A549 (cell line): ENCODE data around the gene MTMR11.

Source experiments
- CTCF ChIP-seq: fragments of >200 bp; sonication (Bioruptor Twin); formaldehyde crosslinking; IDR thresholded peaks from 3 replicates; pipeline ENCODE4 v1.5.1; 2016
- ESRRA ChIP-seq: fragments of 150-350 bp; IDR thresholded peaks from 2 replicates; pipeline ENCODE4 v1.6.1; 2014; ENCODE audit warnings: mild to moderate bottlenecking, low read length, borderline replicate concordance
- POLR2A ChIP-seq: IDR thresholded peaks from 2 replicates; pipeline ENCODE4 v1.6.1; 2012; ENCODE audit warnings: mild to moderate bottlenecking, low read length
- RAD21 ChIP-seq, 2 experiments: fragments of >200 bp in 1 of 2; sonication (Bioruptor Twin) in 1 of 2; formaldehyde crosslinking in 1 of 2; IDR thresholded peaks in 1 of 2; conservative IDR thresholded peaks in 1 of 2; 2 replicates in 1 of 2; 3 replicates in 1 of 2; pipeline ENCODE4 v1.6.1; 2012 to 2018; ENCODE audit warnings: inconsistent platforms in 1 of 2

- no peak for TF ChIP-seq ESRRA
- no peak for TF ChIP-seq POLR2A
- TF ChIP-seq CTCF = no peak
- TF ChIP-seq RAD21 (conservative IDR thresholded peaks at IDR 0.05 in 1 of 2, IDR thresholded peaks at IDR 0.05 in 1 of 2) = no peak
Observed at GRCh38 chr1:149903836-149904491, 32.7 kb downstream of the MTMR11 start.
